IMR-90 (cell line): ENCODE measurements around the gene CENPS. TPM values are rescaled to one million over a fixed set of nuclear protein-coding genes. Genes with fewer than 3 reads are reported as not detected.

Source experiments
- ATAC-seq: fragments of 200-7000 bp; cut with Tn5 transposase; 2 replicates; pipeline ENCODE4 v1.9.1; 2020; ENCODE audit warnings: low read depth, mild to moderate bottlenecking, moderate library complexity
- BruUV-seq: library from RNA; stranded (reverse); fragments of 400-500 nt; replicated peaks from 2 replicates; lab custom pipeline; 2021; lab: Mats Ljungman, UMichigan
- CTCF ChIA-PET: fragments of 300-600 bp; formaldehyde crosslinking; extraction: SDS; loops from one replicate; lab custom pipeline; 2021; ENCODE audit warnings: antibody characterized with exemption; lab: Yijun Ruan, JAX
- POLR2A ChIA-PET: fragments of 300-600 bp; sonication (Branson Sonifier 250); formaldehyde crosslinking; loops from one replicate; lab custom pipeline; 2022; ENCODE audit warnings: antibody characterized with exemption; ENCODE audit not compliant: unreplicated experiment; lab: Charles Lee
- DNase-seq: peaks from one replicate; pipeline ENCODE4 v3.0.0; 2013
- H2AFZ ChIP-seq: replicated peaks from 2 replicates; pipeline ENCODE3; 2013; ENCODE audit warnings: low read length, mild to moderate bottlenecking; ENCODE audit not compliant: poor library complexity
- H2AK5ac ChIP-seq: 2 replicates; pipeline ENCODE4 v1.6.1; 2013; ENCODE audit warnings: low read depth, low read length, inconsistent platforms
- H2AK9ac ChIP-seq: replicated peaks from 2 replicates; pipeline ENCODE3; 2013; ENCODE audit warnings: mild to moderate bottlenecking, low read depth, low read length, moderate library complexity; ENCODE audit not compliant: poor library complexity
- H2BK120ac ChIP-seq: 2 replicates; pipeline ENCODE4 v1.6.1; 2013; ENCODE audit warnings: low read depth, low read length, inconsistent platforms
- H2BK15ac ChIP-seq: 3 replicates; pipeline ENCODE4 v1.6.1; 2013; ENCODE audit warnings: low read depth, low read length, inconsistent platforms
- H2BK20ac ChIP-seq: 2 replicates; pipeline ENCODE4 v1.6.1; 2013; ENCODE audit warnings: low read depth, mild to moderate bottlenecking, inconsistent platforms, low read length, moderate library complexity
- H2BK5ac ChIP-seq: 2 replicates; pipeline ENCODE4 v1.6.1; 2013; ENCODE audit warnings: mild to moderate bottlenecking, low read depth, low read length, inconsistent platforms; ENCODE audit not compliant: poor library complexity, severe bottlenecking
- H3K14ac ChIP-seq: replicated peaks from 2 replicates; pipeline ENCODE4 v1.6.1; 2013; ENCODE audit warnings: low read depth, low read length, inconsistent platforms
- H3K18ac ChIP-seq: 2 replicates; pipeline ENCODE4 v1.6.1; 2013; ENCODE audit warnings: low read depth, low read length, control low read depth
- H3K23ac ChIP-seq: 2 replicates; pipeline ENCODE4 v1.6.1; 2013; ENCODE audit warnings: low read depth, low read length, inconsistent platforms
- H3K27ac ChIP-seq: 2 replicates; pipeline ENCODE4 v1.5.1; 2013; ENCODE audit warnings: mild to moderate bottlenecking, control low read depth, low read length; ENCODE audit not compliant: insufficient read depth
- H3K27me3 ChIP-seq: 2 replicates; pipeline ENCODE4 v1.6.1; 2013; ENCODE audit warnings: low read length; ENCODE audit not compliant: control insufficient read depth, insufficient read depth
- H3K36me3 ChIP-seq: 2 replicates; pipeline ENCODE4 v1.6.1; 2013; ENCODE audit warnings: low read length, mixed read lengths; ENCODE audit not compliant: control insufficient read depth, insufficient read depth
- H3K4ac ChIP-seq: 2 replicates; pipeline ENCODE4 v1.6.1; 2013; ENCODE audit warnings: low read depth, low read length, inconsistent platforms
- H3K4me1 ChIP-seq: 2 replicates; pipeline ENCODE4 v1.6.1; 2013; ENCODE audit warnings: low read length, mixed read lengths; ENCODE audit not compliant: control insufficient read depth, insufficient read depth
- H3K4me2 ChIP-seq: 2 replicates; pipeline ENCODE4 v1.6.1; 2013; ENCODE audit warnings: low read depth, mild to moderate bottlenecking, control low read depth, low read length, moderate library complexity
- H3K4me3 ChIP-seq: 2 replicates; pipeline ENCODE4 v1.5.1; 2013; ENCODE audit warnings: low read depth, mild to moderate bottlenecking, control low read depth, low read length, moderate library complexity; ENCODE audit not compliant: insufficient read depth
- H3K56ac ChIP-seq: 2 replicates; pipeline ENCODE4 v1.6.1; 2013; ENCODE audit warnings: low read length, inconsistent platforms; ENCODE audit not compliant: insufficient read depth; ENCODE audit errors: extremely low read depth
- H3K79me1 ChIP-seq, 2 experiments: 2 replicates each; pipeline ENCODE4 v1.6.1; 2013; ENCODE audit warnings: low read length in 2 of 2, inconsistent platforms in 1 of 2, low read depth in 1 of 2
- H3K9ac ChIP-seq: 2 replicates; pipeline ENCODE4 v1.6.1; 2013; ENCODE audit warnings: low read depth, low read length, control low read depth
- H3K9me1 ChIP-seq: 2 replicates; pipeline ENCODE4 v1.6.1; 2013; ENCODE audit warnings: low read length, inconsistent platforms; ENCODE audit not compliant: insufficient read depth
- H3K9me3 ChIP-seq: 2 replicates; pipeline ENCODE4 v1.6.1; 2013; ENCODE audit warnings: low read length; ENCODE audit not compliant: control insufficient read depth, insufficient read depth
- H4K20me1 ChIP-seq: 2 replicates; pipeline ENCODE4 v1.6.1; 2013; ENCODE audit warnings: low read length, inconsistent platforms; ENCODE audit not compliant: insufficient read depth
- H4K5ac ChIP-seq: 2 replicates; pipeline ENCODE4 v1.6.1; 2013; ENCODE audit warnings: mild to moderate bottlenecking, low read depth, low read length, control low read depth
- H4K8ac ChIP-seq, 2 experiments: 2 replicates each; pipeline ENCODE4 v1.6.1; 2013; ENCODE audit warnings: low read depth in 2 of 2, low read length in 2 of 2, control low read depth in 1 of 2, inconsistent platforms in 1 of 2
- H4K91ac ChIP-seq: 2 replicates; pipeline ENCODE4 v1.6.1; 2013; ENCODE audit warnings: low read depth, low read length, inconsistent platforms; ENCODE audit not compliant: insufficient read depth
- BHLHE40 ChIP-seq: fragments of 150-350 bp; IDR thresholded peaks from 2 replicates; pipeline ENCODE4 v1.6.1; 2016; ENCODE audit warnings: mild to moderate bottlenecking, low read depth, low read length
- CHD1 ChIP-seq: IDR thresholded peaks from 2 replicates; pipeline ENCODE4 v1.6.1; 2012; ENCODE audit warnings: low read depth, low read length, improper control_type of control experiment
- CTCF ChIP-seq: conservative IDR thresholded peaks from 2 replicates; pipeline ENCODE4 v1.5.1; 2012; ENCODE audit warnings: mild to moderate bottlenecking, low read depth, low read length, improper control_type of control experiment
- FOS ChIP-seq: fragments of 150-350 bp; IDR thresholded peaks from 2 replicates; pipeline ENCODE4 v1.6.1; 2016; ENCODE audit warnings: low read depth, low read length
- MAFK ChIP-seq: IDR thresholded peaks from 2 replicates; pipeline ENCODE4 v1.6.1; 2012; ENCODE audit warnings: low read depth, low read length, improper control_type of control experiment
- MAZ ChIP-seq: IDR thresholded peaks from 2 replicates; pipeline ENCODE4 v1.6.1; 2012; ENCODE audit warnings: low read depth, mild to moderate bottlenecking, low read length, improper control_type of control experiment, moderate library complexity, borderline replicate concordance
- MXI1 ChIP-seq: IDR thresholded peaks from 2 replicates; pipeline ENCODE4 v1.6.1; 2012; ENCODE audit warnings: low read depth, mild to moderate bottlenecking, low read length, moderate library complexity, borderline replicate concordance
- NFE2L2 ChIP-seq: fragments of 150-350 bp; IDR thresholded peaks from 2 replicates; pipeline ENCODE4 v1.6.1; 2016; ENCODE audit warnings: low read depth, mild to moderate bottlenecking, low read length
- POLR2A ChIP-seq: IDR thresholded peaks from 2 replicates; pipeline ENCODE4 v1.6.1; 2012; ENCODE audit warnings: mild to moderate bottlenecking, low read depth, low read length
- RAD21 ChIP-seq: IDR thresholded peaks from 2 replicates; pipeline ENCODE4 v1.6.1; 2012; ENCODE audit warnings: low read length, improper control_type of control experiment
- RCOR1 ChIP-seq: IDR thresholded peaks from 2 replicates; pipeline ENCODE4 v1.6.1; 2012; ENCODE audit warnings: mild to moderate bottlenecking, low read length, improper control_type of control experiment; ENCODE audit not compliant: insufficient replicate concordance
- RFX5 ChIP-seq: IDR thresholded peaks from 2 replicates; pipeline ENCODE4 v1.8.0; 2012; ENCODE audit warnings: low read depth, mild to moderate bottlenecking, low read length, moderate library complexity
- SMC3 ChIP-seq: fragments of 150-350 bp; IDR thresholded peaks from 2 replicates; pipeline ENCODE4 v1.6.1; 2016; ENCODE audit warnings: low read depth, mild to moderate bottlenecking, antibody characterized with exemption, low read length, moderate library complexity
- WGBS, 2 experiments: methylation state at CpG; one replicate each; pipeline versions ENCODE4 v1.1.5 to v1.1.7; 2013; ENCODE audit warnings: missing lambda C conversion rate in 2 of 2; ENCODE audit not compliant: insufficient read length in 1 of 2; ENCODE audit errors: extremely low coverage in 2 of 2; 5-methylcytosine and 5-hydroxymethylcytosine counted together
- dilution Hi-C: fragments of 300-500 bp; cut with HindIII; formaldehyde crosslinking; loops from one replicate; pipeline ENCODE4 v1.14.3; 2018; ENCODE audit warnings: low sequenced_read_pairs; ENCODE audit not compliant: unreplicated experiment
- in situ Hi-C: fragments of 300-500 bp; cut with MboI; formaldehyde crosslinking; loops from 3 replicates; pipeline ENCODE4 v1.14.3; 2019; ENCODE audit warnings: low sequenced_read_pairs, inconsistent platforms, mixed read lengths
- intact Hi-C: fragments of 100-400 bp; cut with micrococcal nuclease; formaldehyde crosslinking; loops from 2 replicates; pipeline ENCODE4 v1.10.0; 2022
- polyA plus RNA-seq, 3 experiments: library from polyadenylated mRNA; depleted of rRNA; stranded (reverse); fragments of >200 nt; gene quantifications; 2 replicates each; pipeline ENCODE4 v1.2.3, GENCODE V29; 2012; ENCODE audit warnings: low replicate concordance in 1 of 3
- total RNA-seq: library from RNA; depleted of rRNA; stranded (reverse); fragments of >200 nt; gene quantifications from 2 replicates; pipeline ENCODE4 v1.2.3, GENCODE V29; 2012

The CENPS gene
- total and polyA plus RNA-seq, 2 of the 4 experiments (the other 2 are of a cell fraction): 9.9 to 12.3 TPM

- H2BK15ac ChIP-seq: no peak overlapping the region
- 92% methylated on average over 2 of the region's 21 CpGs; no CpG with 5 or more reads in 1 of the 2 experiments for WGBS, 2 experiments
- H3K9me1 ChIP-seq: 0 out of 2 replicates have a peak, but pooled peaks cover 3% of the 10 kb centered on the region
- no peak overlapping the region for H2BK5ac ChIP-seq
- no peak overlapping the region for H3K14ac ChIP-seq
- TF ChIP-seq POLR2A (no peak), RFX5 (no peak), CHD1 (no peak), RAD21 (no peak), RCOR1 (no peak), MAFK (no peak), NFE2L2 (no peak), CTCF (no peak), FOS (no peak), MAZ (no peak), SMC3 (no peak), MXI1 (no peak), BHLHE40 (no peak)
- CTCF ChIA-PET: interaction anchor here (1.1 kb wide), 1 partner anchor 24 kb away, joined by 3 read pairs; the partner anchor contains the start of gene PEX14
- H2AK5ac ChIP-seq: no peak overlapping the region
- no peak overlapping the region for H3K56ac ChIP-seq
- H3K23ac ChIP-seq: no peak overlapping the region
- no peak overlapping the region for H3K27ac ChIP-seq
- H3K79me1 ChIP-seq: no peaks in the 10 kb centered on the region
- in situ Hi-C loops: no loop called here
- H3K27me3 ChIP-seq: no peaks in the 10 kb centered on the region
- no peaks in the 10 kb centered on the region for H3K9me3 ChIP-seq
- dilution Hi-C loops: no loop called here
- H4K20me1 ChIP-seq: no peaks in the 10 kb centered on the region
- BruUV-seq: no TSS peak
- POLR2A ChIA-PET: interaction anchor here (0.5 kb wide), 1 partner anchor 109 kb away, joined by 3 read pairs; no protein-coding TSS in a partner anchor
- no peak overlapping the region for H3K4me2 ChIP-seq
- no peak overlapping the region for H3K4ac ChIP-seq
- H4K91ac ChIP-seq: no peak overlapping the region
- no peaks in the 10 kb centered on the region for H3K36me3 ChIP-seq
- H3K9ac ChIP-seq: no peak overlapping the region
- H2BK20ac ChIP-seq: no peak overlapping the region
- no peak for DNase-seq
- no peak overlapping the region for H2AK9ac ChIP-seq
- no peak overlapping the region for H2AFZ ChIP-seq
- intact Hi-C loops: no loop called here
- H2BK120ac ChIP-seq: no peak overlapping the region
- H3K4me3 ChIP-seq: no peak overlapping the region
- ATAC-seq: no peak
- H4K5ac ChIP-seq: no peak overlapping the region
- H3K4me1 ChIP-seq: peaks cover 2% of the 10 kb centered on the region; the same call in 1 of the 2 replicates
- no peak overlapping the region for H4K8ac ChIP-seq
- H3K18ac ChIP-seq: no peak overlapping the region
Measured at GRCh38 chr1:10450156-10450814, 20.1 kb downstream of the CENPS start.
